ENCODE data around the gene TMEM114.

DNA sequence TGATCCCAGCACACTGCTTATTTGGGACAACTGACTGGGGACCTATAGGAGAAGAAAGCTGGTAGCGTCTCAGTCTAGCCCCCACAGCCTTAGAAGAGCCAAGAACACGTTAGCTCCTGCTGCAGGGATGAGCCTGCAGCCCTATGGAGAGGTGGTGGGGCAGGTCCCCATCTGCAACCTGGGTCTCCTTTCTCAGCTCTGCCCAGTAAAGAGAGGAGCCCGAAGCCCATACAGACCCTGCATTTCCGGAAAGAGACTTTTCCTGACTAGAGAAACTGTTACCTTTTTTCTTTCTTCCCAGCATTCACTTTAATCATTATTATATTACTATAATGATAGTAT is 32.0 kb upstream of the TMEM114 start:
- TF ChIP-seq, protein P1, sequence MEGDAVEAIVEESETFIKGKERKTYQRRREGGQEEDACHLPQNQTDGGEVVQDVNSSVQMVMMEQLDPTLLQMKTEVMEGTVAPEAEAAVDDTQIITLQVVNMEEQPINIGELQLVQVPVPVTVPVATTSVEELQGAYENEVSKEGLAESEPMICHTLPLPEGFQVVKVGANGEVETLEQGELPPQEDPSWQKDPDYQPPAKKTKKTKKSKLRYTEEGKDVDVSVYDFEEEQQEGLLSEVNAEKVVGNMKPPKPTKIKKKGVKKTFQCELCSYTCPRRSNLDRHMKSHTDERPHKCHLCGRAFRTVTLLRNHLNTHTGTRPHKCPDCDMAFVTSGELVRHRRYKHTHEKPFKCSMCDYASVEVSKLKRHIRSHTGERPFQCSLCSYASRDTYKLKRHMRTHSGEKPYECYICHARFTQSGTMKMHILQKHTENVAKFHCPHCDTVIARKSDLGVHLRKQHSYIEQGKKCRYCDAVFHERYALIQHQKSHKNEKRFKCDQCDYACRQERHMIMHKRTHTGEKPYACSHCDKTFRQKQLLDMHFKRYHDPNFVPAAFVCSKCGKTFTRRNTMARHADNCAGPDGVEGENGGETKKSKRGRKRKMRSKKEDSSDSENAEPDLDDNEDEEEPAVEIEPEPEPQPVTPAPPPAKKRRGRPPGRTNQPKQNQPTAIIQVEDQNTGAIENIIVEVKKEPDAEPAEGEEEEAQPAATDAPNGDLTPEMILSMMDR (IDR thresholded peaks at IDR 0.05), result no peak
- no peak for TF ChIP-seq POLR2A (IDR thresholded peaks at IDR 0.05)
